ENCODE results near the gene TACR1.

TACR1 gene

DNA sequence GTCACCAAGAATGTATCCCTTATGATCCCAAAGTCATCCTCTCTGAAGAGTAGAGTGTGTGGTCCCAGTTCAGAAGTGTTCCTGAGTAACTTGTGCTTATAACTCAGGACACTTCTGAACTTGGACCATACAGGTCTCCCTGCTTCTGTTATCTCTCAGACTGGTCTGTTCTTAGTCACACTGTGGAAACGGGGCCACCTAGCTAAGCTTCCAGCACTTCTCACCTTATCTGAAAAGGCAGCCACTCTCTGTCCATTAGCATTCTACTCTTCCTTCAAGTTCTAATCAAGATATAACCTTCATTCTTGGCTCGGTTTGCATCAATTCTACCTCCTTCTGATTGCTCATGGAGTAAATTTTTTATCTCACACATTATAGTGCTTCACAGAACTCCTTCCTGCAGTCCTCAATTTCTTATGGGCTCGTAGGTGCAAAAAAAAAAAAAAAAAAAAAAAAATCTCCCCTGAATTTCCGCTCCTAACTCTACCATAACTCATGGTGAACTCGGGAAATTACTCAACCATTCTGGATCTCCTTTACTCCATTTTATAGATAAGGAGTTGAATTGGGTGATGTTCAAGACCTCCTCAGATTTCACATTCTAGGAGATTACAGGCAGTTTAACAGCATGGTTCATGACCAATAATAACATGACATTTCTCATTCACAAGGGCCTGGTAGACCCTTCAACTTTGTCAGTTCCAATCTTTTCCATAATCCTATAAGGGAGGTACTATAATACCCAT is 108.4 kb downstream of the TACR1 start (continued):
- no peak for TF ChIP-seq ZNF354C (tag by site-specific recombination; IDR thresholded peaks at IDR 0.05; ENCODE audit: borderline replicate concordance, low read depth)
- TF ChIP-seq, protein P1, sequence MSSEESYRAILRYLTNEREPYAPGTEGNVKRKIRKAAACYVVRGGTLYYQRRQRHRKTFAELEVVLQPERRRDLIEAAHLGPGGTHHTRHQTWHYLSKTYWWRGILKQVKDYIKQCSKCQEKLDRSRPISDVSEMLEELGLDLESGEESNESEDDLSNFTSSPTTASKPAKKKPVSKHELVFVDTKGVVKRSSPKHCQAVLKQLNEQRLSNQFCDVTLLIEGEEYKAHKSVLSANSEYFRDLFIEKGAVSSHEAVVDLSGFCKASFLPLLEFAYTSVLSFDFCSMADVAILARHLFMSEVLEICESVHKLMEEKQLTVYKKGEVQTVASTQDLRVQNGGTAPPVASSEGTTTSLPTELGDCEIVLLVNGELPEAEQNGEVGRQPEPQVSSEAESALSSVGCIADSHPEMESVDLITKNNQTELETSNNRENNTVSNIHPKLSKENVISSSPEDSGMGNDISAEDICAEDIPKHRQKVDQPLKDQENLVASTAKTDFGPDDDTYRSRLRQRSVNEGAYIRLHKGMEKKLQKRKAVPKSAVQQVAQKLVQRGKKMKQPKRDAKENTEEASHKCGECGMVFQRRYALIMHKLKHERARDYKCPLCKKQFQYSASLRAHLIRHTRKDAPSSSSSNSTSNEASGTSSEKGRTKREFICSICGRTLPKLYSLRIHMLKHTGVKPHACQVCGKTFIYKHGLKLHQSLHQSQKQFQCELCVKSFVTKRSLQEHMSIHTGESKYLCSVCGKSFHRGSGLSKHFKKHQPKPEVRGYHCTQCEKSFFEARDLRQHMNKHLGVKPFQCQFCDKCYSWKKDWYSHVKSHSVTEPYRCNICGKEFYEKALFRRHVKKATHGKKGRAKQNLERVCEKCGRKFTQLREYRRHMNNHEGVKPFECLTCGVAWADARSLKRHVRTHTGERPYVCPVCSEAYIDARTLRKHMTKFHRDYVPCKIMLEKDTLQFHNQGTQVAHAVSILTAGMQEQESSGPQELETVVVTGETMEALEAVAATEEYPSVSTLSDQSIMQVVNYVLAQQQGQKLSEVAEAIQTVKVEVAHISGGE (tag by site-specific recombination; conservative IDR thresholded peaks at IDR 0.05; ENCODE audit: low read depth), result no peak
- TF ChIP-seq ZNF140 (tag by site-specific recombination; IDR thresholded peaks at IDR 0.05), result no peak
- TF ChIP-seq ZNF221 (tag by site-specific recombination; IDR thresholded peaks at IDR 0.05; ENCODE audit: borderline replicate concordance), result no peak

GRCh38 chr2:75089471-75089870 is 109.8 kb downstream of the TACR1 start:
- H3K27ac ChIP-seq (ENCODE audit: extremely low read depth, low read depth, low read length), result no peak overlapping the region
- no peak overlapping the region for H3K4me3 ChIP-seq (ENCODE audit: low read depth, low read length)
- CTCF ChIA-PET, result no interaction called here
- H3K4me1 ChIP-seq (ENCODE audit: control insufficient read depth, insufficient read depth, low read length), result no peaks in the 10 kb centered on the region
- no peaks in the 10 kb centered on the region for H3K9me3 ChIP-seq (ENCODE audit: control insufficient read depth, insufficient read depth, low read depth, low read length)
- TF ChIP-seq WT1 (tag by site-specific recombination; IDR thresholded peaks at IDR 0.05) (no peak), GLI2 (tag by site-specific recombination; IDR thresholded peaks at IDR 0.05; ENCODE audit: borderline replicate concordance, low read depth) (no peak), ZNF610 (tag by site-specific recombination; IDR thresholded peaks at IDR 0.05; ENCODE audit: borderline replicate concordance) (no peak), ZNF433 (tag by site-specific recombination; IDR thresholded peaks at IDR 0.05; ENCODE audit: low read depth) (no peak), ZNF549 (tag by site-specific recombination; IDR thresholded peaks at IDR 0.05) (no peak), SP7 (tag by site-specific recombination; IDR thresholded peaks at IDR 0.05) (no peak), KLF7 (tag by site-specific recombination; IDR thresholded peaks at IDR 0.05; ENCODE audit: borderline replicate concordance) (no peak), ZNF501 (tag by site-specific recombination; IDR thresholded peaks at IDR 0.05) (no peak), TRIM28 (IDR thresholded peaks at IDR 0.05; ENCODE audit: borderline replicate concordance, low read length) (no peak), OVOL3 (tag by site-specific recombination; IDR thresholded peaks at IDR 0.05) (no peak), REST (tag by site-specific recombination; IDR thresholded peaks at IDR 0.05) (no peak)
- TF ChIP-seq, protein P2, sequence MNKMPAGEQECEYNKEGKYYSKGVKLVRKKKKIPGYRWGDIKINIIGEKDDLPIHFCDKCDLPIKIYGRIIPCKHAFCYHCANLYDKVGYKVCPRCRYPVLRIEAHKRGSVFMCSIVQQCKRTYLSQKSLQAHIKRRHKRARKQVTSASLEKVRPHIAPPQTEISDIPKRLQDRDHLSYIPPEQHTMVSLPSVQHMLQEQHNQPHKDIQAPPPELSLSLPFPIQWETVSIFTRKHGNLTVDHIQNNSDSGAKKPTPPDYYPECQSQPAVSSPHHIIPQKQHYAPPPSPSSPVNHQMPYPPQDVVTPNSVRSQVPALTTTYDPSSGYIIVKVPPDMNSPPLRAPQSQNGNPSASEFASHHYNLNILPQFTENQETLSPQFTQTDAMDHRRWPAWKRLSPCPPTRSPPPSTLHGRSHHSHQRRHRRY (tag by site-specific recombination; IDR thresholded peaks at IDR 0.05), result no peak
- TF ChIP-seq, protein P3, sequence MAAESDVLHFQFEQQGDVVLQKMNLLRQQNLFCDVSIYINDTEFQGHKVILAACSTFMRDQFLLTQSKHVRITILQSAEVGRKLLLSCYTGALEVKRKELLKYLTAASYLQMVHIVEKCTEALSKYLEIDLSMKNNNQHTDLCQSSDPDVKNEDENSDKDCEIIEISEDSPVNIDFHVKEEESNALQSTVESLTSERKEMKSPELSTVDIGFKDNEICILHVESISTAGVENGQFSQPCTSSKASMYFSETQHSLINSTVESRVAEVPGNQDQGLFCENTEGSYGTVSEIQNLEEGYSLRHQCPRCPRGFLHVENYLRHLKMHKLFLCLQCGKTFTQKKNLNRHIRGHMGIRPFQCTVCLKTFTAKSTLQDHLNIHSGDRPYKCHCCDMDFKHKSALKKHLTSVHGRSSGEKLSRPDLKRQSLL (tag by site-specific recombination; IDR thresholded peaks at IDR 0.05), result no peak
- no peaks in the 10 kb centered on the region for H3K36me3 ChIP-seq (ENCODE audit: control insufficient read depth in 2 of 2, insufficient read depth in 1 of 2, low read length in 2 of 2)
- POLR2A ChIA-PET, result no interaction called here

Measured in HEK293 (cell line).